ENCODE results near the gene SEMA6A.

The SEMA6A gene

GRCh38 chr5:116406306-116407041 lies 168.1 kb downstream of the SEMA6A start:
- no peak for DNase-seq (ENCODE audit: low read depth in 2 of 2)

- DNase-seq (ENCODE audit: low read depth in 2 of 2), result no peak
Measured at GRCh38 chr5:116404792-116405191, 169.8 kb downstream of the SEMA6A start.

GRCh38 chr5:116404016-116404415 lies 170.6 kb downstream of the SEMA6A start:
- no peak for DNase-seq (ENCODE audit: low read depth in 2 of 2)

GRCh38 chr5:116402235-116402634 lies 172.4 kb downstream of the SEMA6A start:
- no peak for DNase-seq (ENCODE audit: low read depth in 2 of 2)

GRCh38 chr5:116401576-116401975 lies 173.0 kb downstream of the SEMA6A start:
- no peak for DNase-seq (ENCODE audit: low read depth in 2 of 2)

- DNase-seq (ENCODE audit: low read depth in 2 of 2), result no peak
Measured at GRCh38 chr5:116396476-116397099, 178.0 kb downstream of the SEMA6A start.

GRCh38 chr5:116395631-116396203 lies 178.9 kb downstream of the SEMA6A start:
- DNase-seq (ENCODE audit: low read depth in 2 of 2), result no peak

- no peak for DNase-seq (ENCODE audit: low read depth in 2 of 2)
Measured at GRCh38 chr5:116395226-116395625, 179.4 kb downstream of the SEMA6A start.

- DNase-seq (ENCODE audit: low read depth in 2 of 2), result no peak
Measured at GRCh38 chr5:116394186-116394867, 180.3 kb downstream of the SEMA6A start.

All from stimulated activated CD8-positive, alpha-beta memory T cell treated with anti-CD3 and anti-CD28 coated beads, Interleukin-15, amount 100 ng/mL, for 48 hours (primary cell).